ENCODE data around the gene SLC37A1.

Gene SLC37A1

DNA sequence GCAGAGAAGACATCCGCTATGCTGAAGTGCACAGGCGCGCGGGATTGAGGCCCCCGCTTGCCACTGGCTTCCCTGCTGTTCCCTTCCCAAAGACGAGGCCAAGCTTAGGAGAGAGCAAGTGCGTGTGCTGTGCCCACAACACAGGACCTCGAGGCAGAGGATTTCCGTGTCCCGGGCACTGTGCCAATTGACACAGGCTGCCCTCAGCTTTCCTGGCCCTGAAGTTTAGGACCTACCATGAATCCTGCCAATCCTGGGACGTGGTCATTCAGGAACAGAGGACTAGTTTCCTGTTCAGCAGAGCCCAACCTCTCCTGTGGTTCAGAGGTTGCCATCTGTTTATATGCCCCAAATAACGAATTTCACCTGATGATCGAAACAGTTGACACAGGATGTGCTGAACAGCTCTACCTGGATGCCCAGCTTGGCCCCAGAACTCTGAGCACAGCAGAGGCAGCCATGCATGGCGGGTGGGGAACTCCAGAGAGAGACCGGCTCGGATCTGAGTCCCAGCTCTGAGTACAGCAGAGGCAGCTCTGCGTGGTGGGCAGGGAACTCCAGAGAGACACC lies 22.0 kb downstream of the SLC37A1 start:
- H3K4me3 ChIP-seq (ENCODE audit: low read depth, low read length): no peak overlapping the region
- in situ Hi-C loops (cut with HindIII; ENCODE audit: low sequenced_read_pairs): no loop called here
- no peak for DNase-seq (ENCODE audit: low read depth, low spot score)
- TF ChIP-seq CTCF (IDR thresholded peaks at IDR 0.05; ENCODE audit: low read depth, low read length): no peak

DNA sequence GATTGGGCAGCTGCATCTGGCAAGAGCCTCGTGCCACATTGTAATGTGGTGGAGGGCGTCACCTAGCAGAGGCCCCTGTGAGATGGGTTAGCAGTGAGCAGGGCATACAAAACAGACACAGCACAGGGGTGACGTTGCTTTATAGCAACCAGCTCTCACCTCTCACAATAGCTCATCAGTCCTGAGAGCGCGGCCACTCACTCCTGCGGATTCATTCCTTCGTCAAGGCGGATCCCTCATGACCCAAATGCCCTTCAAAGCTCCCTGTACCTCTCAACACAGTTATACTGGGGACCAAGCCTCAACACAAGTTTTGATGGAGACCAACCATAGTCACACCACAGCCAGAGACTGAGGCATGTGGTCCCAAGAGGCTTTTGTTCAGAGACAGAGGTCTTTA lies 22.9 kb downstream of the SLC37A1 start:
- no peak for DNase-seq (ENCODE audit: low read depth, low spot score)
- no peak for TF ChIP-seq CTCF (IDR thresholded peaks at IDR 0.05; ENCODE audit: low read depth, low read length)
- H3K4me3 ChIP-seq (ENCODE audit: low read depth, low read length): no peak overlapping the region
- in situ Hi-C loops (cut with HindIII; ENCODE audit: low sequenced_read_pairs): no loop called here

- no peak for DNase-seq (ENCODE audit: low read depth, low spot score)
- in situ Hi-C loops (cut with HindIII; ENCODE audit: low sequenced_read_pairs): no loop called here
- peak; percentile 56 for TF ChIP-seq CTCF (IDR thresholded peaks at IDR 0.05; ENCODE audit: low read depth, low read length)
- H3K4me3 ChIP-seq (ENCODE audit: low read depth, low read length): no peak overlapping the region
Observed at GRCh38 chr21:42537106-42537742, 23.6 kb downstream of the SLC37A1 start.

DNA sequence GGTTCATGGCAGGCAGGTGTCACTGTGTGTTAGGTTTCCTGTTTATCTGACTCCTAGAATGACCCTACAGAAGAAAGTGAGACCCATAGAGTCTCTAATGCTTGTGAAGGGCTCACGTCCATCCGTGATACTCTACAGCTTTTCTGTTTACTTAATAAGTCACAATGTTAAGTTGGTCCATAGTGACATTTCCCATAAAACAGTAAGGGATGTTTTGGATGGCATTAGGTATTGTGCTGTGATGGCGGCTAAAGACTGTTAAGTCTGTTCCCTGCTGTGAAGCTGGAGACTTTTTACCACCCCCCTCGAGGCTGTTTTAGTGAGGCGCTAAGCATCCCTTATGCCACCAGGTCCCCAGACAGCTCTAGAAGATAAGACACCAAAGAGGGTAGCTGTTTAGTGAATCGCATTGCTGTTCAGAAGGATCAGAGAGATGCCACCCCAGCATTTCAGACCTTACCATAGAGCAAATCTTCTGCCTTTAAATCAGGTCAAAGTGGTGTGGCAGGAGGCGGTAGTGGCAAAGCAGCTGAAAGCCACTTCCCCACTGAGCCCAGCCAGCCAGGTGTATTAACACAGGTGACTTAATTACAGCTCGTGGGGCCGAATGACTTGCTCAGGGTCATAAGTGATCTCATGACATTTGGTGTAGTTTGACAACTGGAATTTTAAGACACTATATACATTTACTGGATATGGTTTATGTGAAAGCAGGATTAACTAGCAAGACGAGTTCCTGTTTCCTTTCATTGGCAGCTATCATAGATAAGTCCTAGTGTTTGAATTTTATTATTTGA lies 25.0 kb downstream of the SLC37A1 start:
- no peak for DNase-seq (ENCODE audit: low read depth, low spot score)
- in situ Hi-C loops (cut with HindIII; ENCODE audit: low sequenced_read_pairs): no loop called here

DNA sequence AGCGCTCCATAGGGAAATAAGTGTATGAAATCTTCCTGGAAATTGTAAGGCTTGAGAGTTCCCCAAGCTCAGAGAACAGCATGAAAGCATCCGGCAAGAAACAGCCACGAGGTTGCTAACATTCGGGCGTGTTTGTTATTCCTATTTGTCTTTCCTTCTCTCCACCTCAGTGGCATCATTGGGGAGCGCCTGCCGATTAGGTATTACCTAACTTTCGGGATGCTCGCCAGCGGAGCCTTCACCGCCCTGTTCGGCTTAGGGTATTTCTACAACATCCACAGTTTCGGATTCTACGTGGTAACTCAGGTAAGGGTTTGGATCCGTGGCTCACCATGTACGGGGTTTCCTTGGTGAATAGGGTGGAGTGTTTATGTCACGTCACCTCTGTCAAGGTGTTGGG lies 25.7 kb downstream of the SLC37A1 start:
- no peak overlapping the region for H3K4me3 ChIP-seq (ENCODE audit: low read depth, low read length)
- in situ Hi-C loops (cut with HindIII; ENCODE audit: low sequenced_read_pairs): no loop called here
- no peak for TF ChIP-seq CTCF (IDR thresholded peaks at IDR 0.05; ENCODE audit: low read depth, low read length)
- no peak for DNase-seq (ENCODE audit: low read depth, low spot score)

More for the DNA sequence above, 25.0 kb downstream of the SLC37A1 start:
- TF ChIP-seq CTCF (IDR thresholded peaks at IDR 0.05; ENCODE audit: low read depth, low read length): no peak
- no peak overlapping the region for H3K4me3 ChIP-seq (ENCODE audit: low read depth, low read length)

- TF ChIP-seq CTCF (IDR thresholded peaks at IDR 0.05; ENCODE audit: low read depth, low read length): peak; percentile 12
- in situ Hi-C loops (cut with HindIII; ENCODE audit: low sequenced_read_pairs): no loop called here
- no peak for DNase-seq (ENCODE audit: low read depth, low spot score)
- H3K4me3 ChIP-seq (ENCODE audit: low read depth, low read length): no peak overlapping the region
Observed at GRCh38 chr21:42539931-42540343, 26.3 kb downstream of the SLC37A1 start.

All from astrocyte of the spinal cord (primary cell).